GM23338 (cell line): ENCODE measurements around the gene CSNK1G1. TPM values are rescaled to one million over a fixed set of nuclear protein-coding genes. Genes with fewer than 3 reads are reported as not detected.

Experiments used
- ATAC-seq: fragments of 200-7000 bp; cut with Tn5 transposase; 3 replicates; pipeline ENCODE4 v1.9.1; 2020
- DNase-seq: peaks from one replicate; pipeline ENCODE4 v3.0.0-alpha.2; 2015; ENCODE audit warnings: low spot score
- H2AFZ ChIP-seq: fragments of 200-600 bp; sonication (generic); 2 replicates; pipeline ENCODE4 v1.8.0; 2016; ENCODE audit warnings: antibody characterized with exemption, mild to moderate bottlenecking, moderate library complexity
- H3F3A ChIP-seq: fragments of 200-600 bp; sonication (generic); replicated peaks from 2 replicates; pipeline ENCODE4 v1.8.0; 2017; ENCODE audit warnings: antibody characterized with exemption, mixed run types, low read depth
- H3K27ac ChIP-seq: fragments of 200-600 bp; sonication (generic); 2 replicates; pipeline ENCODE4 v1.6.1; 2016; ENCODE audit warnings: low read depth
- H3K27me3 ChIP-seq: fragments of 200-600 bp; sonication (generic); 2 replicates; pipeline ENCODE4 v1.8.0; 2016; ENCODE audit warnings: mild to moderate bottlenecking, mixed run types, moderate library complexity; ENCODE audit not compliant: insufficient read depth
- H3K36me3 ChIP-seq: fragments of 200-600 bp; sonication (generic); 2 replicates; pipeline ENCODE4 v1.8.0; 2016; ENCODE audit warnings: mild to moderate bottlenecking; ENCODE audit not compliant: insufficient read depth
- H3K4me1 ChIP-seq: fragments of 200-600 bp; sonication (generic); 2 replicates; pipeline ENCODE4 v1.8.0; 2016; ENCODE audit warnings: mild to moderate bottlenecking, moderate library complexity; ENCODE audit not compliant: insufficient read depth
- H3K4me2 ChIP-seq: fragments of 200-600 bp; sonication (generic); 2 replicates; pipeline ENCODE4 v1.7.1; 2017; ENCODE audit warnings: mixed run types
- H3K4me3 ChIP-seq: fragments of 200-600 bp; sonication (generic); 2 replicates; pipeline ENCODE4 v1.6.1; 2016; ENCODE audit warnings: mixed run types
- H3K79me2 ChIP-seq: fragments of 200-600 bp; sonication (generic); replicated peaks from 2 replicates; pipeline ENCODE4 v1.8.0; 2017; ENCODE audit warnings: mild to moderate bottlenecking; ENCODE audit not compliant: insufficient read depth
- H3K9me2 ChIP-seq: fragments of 200-600 bp; sonication (generic); 2 replicates; pipeline ENCODE4 v1.8.0; 2017; ENCODE audit not compliant: insufficient read depth
- H4K20me1 ChIP-seq: fragments of 200-600 bp; sonication (generic); replicated peaks from 2 replicates; pipeline ENCODE4 v1.8.0; 2017; ENCODE audit warnings: mild to moderate bottlenecking; ENCODE audit not compliant: insufficient read depth
- H3K27ac Mint-ChIP-seq: 2 replicates; pipeline ENCODE4 v1.8.0; 2020; ENCODE audit warnings: inconsistent platforms, mild to moderate bottlenecking, moderate library complexity, mixed read lengths
- H3K27me3 Mint-ChIP-seq: 3 replicates; pipeline ENCODE4 v1.8.0; 2022; ENCODE audit warnings: low read depth, mild to moderate bottlenecking, moderate library complexity, mixed read lengths, inconsistent platforms; ENCODE audit not compliant: insufficient read depth, poor library complexity
- H3K36me3 Mint-ChIP-seq: 3 replicates; pipeline ENCODE4 v1.8.0; 2021; ENCODE audit warnings: low read depth, mild to moderate bottlenecking, inconsistent platforms, moderate library complexity, mixed read lengths
- H3K4me1 Mint-ChIP-seq: 3 replicates; pipeline ENCODE4 v1.8.0; 2020; ENCODE audit warnings: mild to moderate bottlenecking, inconsistent platforms, mixed read lengths
- H3K4me3 Mint-ChIP-seq: 3 replicates; pipeline ENCODE4 v1.8.0; 2021; ENCODE audit warnings: moderate library complexity, mild to moderate bottlenecking, inconsistent platforms, mixed read lengths
- H3K9me3 Mint-ChIP-seq: 3 replicates; pipeline ENCODE4 v1.8.0; 2020; ENCODE audit warnings: moderate library complexity, mild to moderate bottlenecking, inconsistent platforms, mixed read lengths
- CREB1 ChIP-seq: fragments of 250-450 bp; sonication (Bioruptor Pico); IDR thresholded peaks from 2 replicates; pipeline ENCODE4 v1.5.0; 2020; ENCODE audit warnings: low read depth, mild to moderate bottlenecking, moderate library complexity
- CTCF ChIP-seq, 2 experiments: fragments of 200-600 bp in 1 of 2; sonication (generic) in 1 of 2; conservative IDR thresholded peaks; 2 replicates each; pipeline versions ENCODE4 v1.5.1 to v1.6.1; 2016 to 2017; ENCODE audit warnings: antibody characterized with exemption in 2 of 2, low read depth in 2 of 2, mild to moderate bottlenecking in 2 of 2, moderate library complexity in 1 of 2
- ETS1 ChIP-seq: IDR thresholded peaks from 2 replicates; pipeline ENCODE4 v1.6.1; 2016; ENCODE audit warnings: antibody characterized with exemption
- EZH2 ChIP-seq: fragments of 200-600 bp; sonication (generic); IDR thresholded peaks from one replicate; pipeline ENCODE4 v1.8.0; 2017; ENCODE audit warnings: antibody characterized with exemption, mild to moderate bottlenecking, low read depth; ENCODE audit not compliant: unreplicated experiment
- EZH2phosphoT487 ChIP-seq: fragments of 200-600 bp; sonication (generic); IDR thresholded peaks from one replicate; pipeline ENCODE4 v1.8.1; 2018; ENCODE audit warnings: antibody characterized with exemption; ENCODE audit not compliant: unreplicated experiment
- JUNB ChIP-seq: IDR thresholded peaks from one replicate; pipeline ENCODE4 v1.6.1; 2016; ENCODE audit warnings: antibody characterized with exemption; ENCODE audit not compliant: unreplicated experiment
- NANOG ChIP-seq: IDR thresholded peaks from 2 replicates; pipeline ENCODE4 v1.6.1; 2016; ENCODE audit warnings: antibody characterized with exemption, borderline replicate concordance
- POLR2AphosphoS5 ChIP-seq: IDR thresholded peaks from 2 replicates; pipeline ENCODE4 v1.6.1; 2016; ENCODE audit warnings: antibody characterized with exemption, low read depth
- REST ChIP-seq: IDR thresholded peaks from one replicate; pipeline ENCODE4 v1.6.1; 2018; ENCODE audit warnings: antibody characterized with exemption; ENCODE audit not compliant: unreplicated experiment
- STAT1 ChIP-seq: IDR thresholded peaks from one replicate; pipeline ENCODE4 v1.6.1; 2016; ENCODE audit warnings: antibody characterized with exemption; ENCODE audit not compliant: unreplicated experiment
- ZNF114 ChIP-seq: fragments of 250-450 bp; sonication (Bioruptor Pico); IDR thresholded peaks from 2 replicates; pipeline ENCODE4 v1.5.0; 2020; ENCODE audit warnings: mild to moderate bottlenecking, moderate library complexity
- ZNF331 ChIP-seq: fragments of 250-450 bp; sonication (Bioruptor Pico); IDR thresholded peaks from 2 replicates; pipeline ENCODE4 v1.5.0; 2020; ENCODE audit warnings: low read depth, mild to moderate bottlenecking, moderate library complexity
- ZNF462 ChIP-seq: fragments of 250-450 bp; sonication (Bioruptor Pico); IDR thresholded peaks from 2 replicates; pipeline ENCODE4 v1.5.0; 2020; ENCODE audit warnings: mild to moderate bottlenecking, moderate library complexity
- polyA plus RNA-seq: library from polyadenylated mRNA; unstranded; fragments of >200 nt; fragmentation: Nextera tagmentation; extraction: Ambion mirVana; gene quantifications from 2 replicates; pipeline ENCODE4 v1.2.1, GENCODE V29; 2016
- total RNA-seq: library from RNA; depleted of rRNA; stranded (reverse); fragments of >200 nt; shearing (Covaris generic); gene quantifications from 2 replicates; pipeline ENCODE4 v1.2.3, GENCODE V29; 2014

Gene CSNK1G1
- total and polyA plus RNA-seq, 2 experiments from 2014 or later, result 9.3 to 13.4 TPM

GRCh38 chr15:64361259-64361658, 5.3 kb upstream of the CSNK1G1 start:
- no peaks in the 10 kb centered on the region for H3K9me2 ChIP-seq
- H3K27ac Mint-ChIP-seq, result no peak overlapping the region
- H3K27ac ChIP-seq, result no peak overlapping the region
- H3K36me3 Mint-ChIP-seq, result peaks cover 22% of the 10 kb centered on the region
- ATAC-seq, result no peak
- H3K4me1 Mint-ChIP-seq, result peaks cover 3% of the 10 kb centered on the region; the same call in 2 of the 3 replicates
- DNase-seq, result no peak
- H3K9me3 Mint-ChIP-seq, result no peaks in the 10 kb centered on the region
- no peak overlapping the region for H3K4me2 ChIP-seq
- no peak overlapping the region for H3K4me3 ChIP-seq
- TF ChIP-seq EZH2 (no peak), NANOG (no peak), EZH2phosphoT487 (no peak), ZNF331 (CRISPR knock-in tag) (no peak), ZNF114 (CRISPR knock-in tag) (no peak), CTCF (conservative IDR thresholded peaks at IDR 0.05; ENCODE audit: low read depth in 2 of 2) (no peak), ETS1 (no peak), REST (no peak), ZNF462 (no peak), STAT1 (no peak), POLR2AphosphoS5 (no peak), JUNB (no peak), CREB1 (CRISPR knock-in tag) (no peak)
- no peak overlapping the region for H3K4me3 Mint-ChIP-seq
- peaks cover 4% of the 10 kb centered on the region for H3K27me3 Mint-ChIP-seq
- no peak overlapping the region for H2AFZ ChIP-seq
- H4K20me1 ChIP-seq, result no peaks in the 10 kb centered on the region; the same call in 1 of the 2 replicates
- H3K79me2 ChIP-seq, result no peaks in the 10 kb centered on the region
- H3K36me3 ChIP-seq, result no peaks in the 10 kb centered on the region
- H3K4me1 ChIP-seq, result peaks cover 5% of the 10 kb centered on the region
- peaks cover 7% of the 10 kb centered on the region; the same call in 1 of the 2 replicates for H3F3A ChIP-seq
- no peaks in the 10 kb centered on the region for H3K27me3 ChIP-seq
